GM12875 (cell line): ENCODE measurements around the gene MGMT.

Experiments
- H3K4me3 ChIP-seq: one replicate; pipeline ENCODE4 v1.5.1; 2011; ENCODE audit warnings: low read depth, low read length, control low read depth
- TF ChIP-seq, protein P1 (sequence below): IDR thresholded peaks from 2 replicates; pipeline ENCODE4 v1.5.1; 2011; ENCODE audit warnings: low read depth, mild to moderate bottlenecking, control low read depth, inconsistent platforms, low read length, moderate library complexity, borderline replicate concordance; ENCODE audit not compliant: insufficient read depth

The MGMT gene

DNA sequence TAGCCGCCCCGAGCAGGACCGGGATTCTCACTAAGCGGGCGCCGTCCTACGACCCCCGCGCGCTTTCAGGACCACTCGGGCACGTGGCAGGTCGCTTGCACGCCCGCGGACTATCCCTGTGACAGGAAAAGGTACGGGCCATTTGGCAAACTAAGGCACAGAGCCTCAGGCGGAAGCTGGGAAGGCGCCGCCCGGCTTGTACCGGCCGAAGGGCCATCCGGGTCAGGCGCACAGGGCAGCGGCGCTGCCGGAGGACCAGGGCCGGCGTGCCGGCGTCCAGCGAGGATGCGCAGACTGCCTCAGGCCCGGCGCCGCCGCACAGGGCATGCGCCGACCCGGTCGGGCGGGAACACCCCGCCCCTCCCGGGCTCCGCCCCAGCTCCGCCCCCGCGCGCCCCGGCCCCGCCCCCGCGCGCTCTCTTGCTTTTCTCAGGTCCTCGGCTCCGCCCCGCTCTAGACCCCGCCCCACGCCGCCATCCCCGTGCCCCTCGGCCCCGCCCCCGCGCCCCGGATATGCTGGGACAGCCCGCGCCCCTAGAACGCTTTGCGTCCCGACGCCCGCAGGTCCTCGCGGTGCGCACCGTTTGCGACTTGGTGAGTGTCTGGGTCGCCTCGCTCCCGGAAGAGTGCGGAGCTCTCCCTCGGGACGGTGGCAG is at the start of gene MGMT:
Gene MGMT (plus strand): TSS at position 539 of the 656 bp plus-strand sequence.
- H3K4me3 ChIP-seq = peak within 1 kb of the TSS; percentile 83
- TF ChIP-seq, protein P1, sequence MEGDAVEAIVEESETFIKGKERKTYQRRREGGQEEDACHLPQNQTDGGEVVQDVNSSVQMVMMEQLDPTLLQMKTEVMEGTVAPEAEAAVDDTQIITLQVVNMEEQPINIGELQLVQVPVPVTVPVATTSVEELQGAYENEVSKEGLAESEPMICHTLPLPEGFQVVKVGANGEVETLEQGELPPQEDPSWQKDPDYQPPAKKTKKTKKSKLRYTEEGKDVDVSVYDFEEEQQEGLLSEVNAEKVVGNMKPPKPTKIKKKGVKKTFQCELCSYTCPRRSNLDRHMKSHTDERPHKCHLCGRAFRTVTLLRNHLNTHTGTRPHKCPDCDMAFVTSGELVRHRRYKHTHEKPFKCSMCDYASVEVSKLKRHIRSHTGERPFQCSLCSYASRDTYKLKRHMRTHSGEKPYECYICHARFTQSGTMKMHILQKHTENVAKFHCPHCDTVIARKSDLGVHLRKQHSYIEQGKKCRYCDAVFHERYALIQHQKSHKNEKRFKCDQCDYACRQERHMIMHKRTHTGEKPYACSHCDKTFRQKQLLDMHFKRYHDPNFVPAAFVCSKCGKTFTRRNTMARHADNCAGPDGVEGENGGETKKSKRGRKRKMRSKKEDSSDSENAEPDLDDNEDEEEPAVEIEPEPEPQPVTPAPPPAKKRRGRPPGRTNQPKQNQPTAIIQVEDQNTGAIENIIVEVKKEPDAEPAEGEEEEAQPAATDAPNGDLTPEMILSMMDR = no peak

- TF ChIP-seq, protein P1 = no peak
- no peak overlapping the region for H3K4me3 ChIP-seq
These were observed 49.2 kb upstream of the MGMT start for GRCh38 chr10:129417870-129418269.

GRCh38 chr10:129418496-129419225 is 48.4 kb upstream of the MGMT start:
- no peak overlapping the region for H3K4me3 ChIP-seq
- TF ChIP-seq, protein P1 = no peak

- TF ChIP-seq, protein P1 = no peak
- H3K4me3 ChIP-seq = no peak overlapping the region
These were observed 47.6 kb upstream of the MGMT start for GRCh38 chr10:129419397-129419796.

DNA sequence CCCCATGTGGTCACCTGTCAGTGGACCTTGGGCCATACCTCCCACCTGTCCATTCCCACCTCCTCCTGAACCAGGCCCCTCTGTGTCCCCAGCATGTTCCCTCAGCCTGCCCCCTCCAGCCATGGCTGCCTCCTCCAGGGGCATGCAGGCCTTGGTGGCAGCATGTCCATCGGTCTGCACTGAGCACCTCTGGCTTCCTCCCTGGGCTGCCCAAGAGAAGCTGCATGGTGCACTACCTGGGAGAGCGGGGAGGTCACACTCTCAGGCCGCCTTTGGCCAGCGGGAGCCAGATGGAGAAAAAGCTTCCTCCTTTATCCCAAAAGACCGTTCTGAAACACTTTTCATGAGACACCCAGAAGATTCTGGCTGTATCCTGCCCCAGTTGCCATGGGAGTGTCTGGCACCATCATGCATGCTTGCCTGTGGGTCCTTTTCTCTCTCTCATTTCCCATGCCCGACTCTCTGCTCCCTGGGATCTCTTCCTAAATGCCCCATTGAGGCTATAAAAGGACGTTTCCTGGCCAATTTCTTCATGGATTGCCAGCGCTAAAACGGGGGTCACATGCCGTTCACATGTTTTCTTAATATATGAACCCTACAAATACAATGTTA is 45.5 kb upstream of the MGMT start:
- TF ChIP-seq, protein P1 = no peak
- H3K4me3 ChIP-seq = no peak overlapping the region

DNA sequence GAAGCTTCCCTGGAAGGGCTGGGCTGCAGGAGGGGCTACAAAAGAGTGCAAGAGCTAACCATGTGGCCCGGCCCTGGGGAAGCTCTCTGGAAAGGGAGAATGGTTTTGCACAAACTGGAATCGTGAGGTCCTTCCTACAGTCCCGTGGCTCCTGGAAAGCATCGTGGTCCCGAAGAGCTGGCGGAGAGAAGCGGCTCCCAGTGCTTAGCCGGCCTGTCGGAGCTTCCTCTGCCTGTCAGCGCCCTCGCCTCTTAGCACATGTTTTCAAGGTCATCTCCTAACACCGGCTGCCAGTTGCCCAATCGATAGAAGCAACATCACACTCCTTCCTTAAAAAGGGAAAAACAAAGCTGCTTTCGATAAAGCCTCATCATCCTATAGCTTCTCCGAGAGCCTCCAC is 42.1 kb upstream of the MGMT start:
- TF ChIP-seq, protein P1 = no peak

More for the DNA sequence above, 42.1 kb upstream of the MGMT start:
- no peak overlapping the region for H3K4me3 ChIP-seq
